ENCODE data around the gene GPR153. TPM values are rescaled to one million over a fixed set of nuclear protein-coding genes. Genes with fewer than 3 reads are reported as not detected.

Gene GPR153
- total and polyA plus RNA-seq, 2 of the 8 experiments (the other 6 are each of a cell fraction or from before 2014, with no cell fraction given): 5.7 to 8.1 TPM

- no peak for TF ChIP-seq SP4 (IDR thresholded peaks at IDR 0.05; ENCODE audit: low read length)
- no peak for TF ChIP-seq RXRA (IDR thresholded peaks at IDR 0.05; ENCODE audit: insufficient read depth, low read depth, low read length)
- TF ChIP-seq CTBP2 (IDR thresholded peaks at IDR 0.05; ENCODE audit: borderline replicate concordance, insufficient read depth, insufficient read length, low read length): no peak
- TF ChIP-seq YY1 (IDR thresholded peaks at IDR 0.05; ENCODE audit: low read depth, low read length): no peak
- TF ChIP-seq NRF1 (IDR thresholded peaks at IDR 0.05; ENCODE audit: low read depth, low read length): no peak
- TF ChIP-seq EZH2 (IDR thresholded peaks at IDR 0.05; ENCODE audit: low read depth, low read length, severe bottlenecking): no peak
- H4K5ac ChIP-seq (ENCODE audit: insufficient read length, low read depth, low read length): no peak overlapping the region
- H3K56ac ChIP-seq (replicated peaks; ENCODE audit: insufficient read length, low read depth, low read length): no peak overlapping the region
- H2BK20ac ChIP-seq (ENCODE audit: low read length): no peak overlapping the region
- no peaks in the 10 kb centered on the region for H3K9me3 ChIP-seq (ENCODE audit: insufficient read depth in 2 of 2, low read depth in 1 of 2, low read length in 1 of 2)
- no peaks in the 10 kb centered on the region for H3K79me2 ChIP-seq (ENCODE audit: control insufficient read depth in 1 of 2, insufficient read depth in 2 of 2, low read length in 2 of 2)
- no peak overlapping the region for H3K4me2 ChIP-seq (ENCODE audit: insufficient read depth in 1 of 2, low read depth in 2 of 2, low read length in 2 of 2)
- no peak overlapping the region for H3K14ac ChIP-seq (ENCODE audit: insufficient read length)
- DNase-seq (ENCODE audit: low read depth in 1 of 2, low spot score in 2 of 2) (no peak), FAIRE-seq (no peak)
- peaks cover 6 to 18% of the 10 kb centered on the region in 2 experiments for H4K20me1 ChIP-seq (replicated peaks in 1 of 2; ENCODE audit: control insufficient read depth in 1 of 2, insufficient read depth in 2 of 2, low read length in 2 of 2)
- no peak overlapping the region for H3K18ac ChIP-seq (ENCODE audit: extremely low read depth, low read length)
- no peak overlapping the region for H2AFZ ChIP-seq (ENCODE audit: low read length)
- H2BK15ac ChIP-seq (ENCODE audit: low read length): no peak overlapping the region
- no peak overlapping the region for H2BK5ac ChIP-seq (ENCODE audit: low read depth, low read length)
- no peak overlapping the region for H2BK120ac ChIP-seq (replicated peaks; ENCODE audit: low read depth, low read length)
- ChIA-PET CTCF (ENCODE audit: partially characterized antibody) (interaction anchor here (0.8 to 10.4 kb wide), 6 partner anchors 11 to 219 kb away, joined by 3 to 74 read pairs (median 6); partner anchors contain the start of gene RNF207), POLR2A (ENCODE audit: partially characterized antibody) (interaction anchor here (0.8 to 5.1 kb wide), 8 partner anchors 9 to 26 kb away, joined by 3 to 28 read pairs (median 6); partner anchors contain the start of genes ICMT and RNF207)
- no peak overlapping the region for H2AK5ac ChIP-seq (ENCODE audit: low read depth, low read length)
- H3K23ac ChIP-seq (ENCODE audit: insufficient read length): no peak overlapping the region
- H3K4ac ChIP-seq (replicated peaks; ENCODE audit: insufficient read length, low read depth, low read length): no peak overlapping the region
- H3K79me1 ChIP-seq (ENCODE audit: low read depth, low read length): peaks cover 5% of the 10 kb centered on the region
- H3K9ac ChIP-seq (replicated peaks in 1 of 4; ENCODE audit: extremely low read depth in 1 of 4, low read depth in 3 of 4, low read length in 3 of 4): no peak overlapping the region
- H3K27me3 ChIP-seq (replicated peaks in 1 of 4; ENCODE audit: control insufficient read depth in 3 of 4, extremely low read depth in 1 of 4, insufficient read depth in 3 of 4, low read length in 3 of 4): no peaks in the 10 kb centered on the region
- no peaks in the 10 kb centered on the region for H3K23me2 ChIP-seq (ENCODE audit: low read depth, low read length)
- no peak overlapping the region for H2BK12ac ChIP-seq (ENCODE audit: low read depth, low read length)
- H3K36me3 ChIP-seq (ENCODE audit: control insufficient read depth in 2 of 4, insufficient read depth in 4 of 4, low read length in 3 of 4): peaks cover 9 to 40% (median 19%) of the 10 kb centered on the region in 4 experiments; a peak in 7 of 8 replicates
- no peak overlapping the region for H3K4me3 ChIP-seq (ENCODE audit: extremely low read depth in 1 of 4, insufficient read depth in 2 of 4, low read depth in 3 of 4, low read length in 4 of 4)
- no peak overlapping the region for H3K27ac ChIP-seq (ENCODE audit: low read depth, low read length)
- no peaks in the 10 kb centered on the region; a peak in 1 of 7 replicates for H3K4me1 ChIP-seq (replicated peaks in 1 of 4; ENCODE audit: control insufficient read depth in 3 of 4, insufficient read depth in 4 of 4, low read length in 3 of 4)
- 85% methylated on average over 12 of the region's 12 CpGs; no CpG with 5 or more reads in 1 of the 2 experiments for WGBS, 2 experiments (ENCODE audit: extremely low coverage in 1 of 2, insufficient coverage in 1 of 2, insufficient read length in 1 of 2, insufficient replicate concordance in 2 of 2, low coverage in 1 of 2, low lambda C conversion rate in 2 of 2, missing lambda C conversion rate in 1 of 2)
- H4K8ac ChIP-seq (ENCODE audit: extremely low read depth, insufficient read depth, low read length): no peak overlapping the region
- no peak overlapping the region for H4K91ac ChIP-seq (replicated peaks; ENCODE audit: insufficient read length, low read length)
Measured at GRCh38 chr1:6221210-6221784, 39.6 kb downstream of the GPR153 start.

All from H1 (cell line).